Pancreas (tissue), 10 donors: ENCODE data around the gene STAG1. TPM values are rescaled to one million over a fixed set of nuclear protein-coding genes. Genes with fewer than 3 reads are reported as not detected.

Experiments used
- ATAC-seq, 4 donors: fragments of 200-7000 bp; cut with Tn5 transposase; one replicate each; pipeline versions ENCODE4 v1.8.0 to v1.9.1; 2020; ENCODE audit warnings: mild to moderate bottlenecking in 4 of 4, moderate library complexity in 4 of 4
- DNase-seq, 6 donors: peaks; one replicate each; pipeline ENCODE4 v3.0.0-alpha.2; 2020
- FAIRE-seq: peaks from 2 replicates; lab custom pipeline; 2012; peaks lifted over from hg19 to GRCh38; lab: Jason Lieb, UNC
- H3K27ac ChIP-seq, 4 donors: fragments of 200-600 bp; sonication (generic); 1 replicate in 3 of 4; 2 replicates in 1 of 4; pipeline versions ENCODE4 v1.5.0 to v1.8.0; 2020
- H3K27me3 ChIP-seq, 4 donors: fragments of 200-600 bp; one replicate each; pipeline ENCODE4 v1.8.0; 2021
- H3K36me3 ChIP-seq, 3 donors: fragments of 200-600 bp; sonication (generic) in 1 of 3; one replicate each; pipeline versions ENCODE4 v1.5.0 to v1.8.0; 2020 to 2021
- H3K4me1 ChIP-seq, 3 donors: fragments of 200-600 bp; one replicate each; pipeline ENCODE4 v1.8.0; 2021
- H3K4me3 ChIP-seq, 4 donors: fragments of 200-600 bp; sonication (generic) in 2 of 4; one replicate each; pipeline versions ENCODE4 v1.5.0 to v1.8.0; 2020 to 2021
- H3K9me3 ChIP-seq, 4 donors: fragments of 200-600 bp; one replicate each; pipeline ENCODE4 v1.8.0; 2021
- WGBS, 2 donors: extraction: QIAGEN DNeasy Blood & Tissue Kit; methylation state at CpG; one replicate each; pipeline ENCODE4 v1.1.7; 2013; 5-methylcytosine and 5-hydroxymethylcytosine counted together
- intact Hi-C, 3 donors: fragments of 100-400 bp; cut with DNase I; formaldehyde crosslinking; loops; one replicate each; pipeline versions ENCODE4 v1.11.1 to v1.14.2; 2022
- polyA plus RNA-seq, 2 donors: library from polyadenylated mRNA; stranded (reverse); fragments of 200-250 nt; gene quantifications; one replicate each; pipeline ENCODE4 v1.2.3, GENCODE V29; 2013
- total RNA-seq, 6 donors: library from RNA; stranded (reverse); fragmentation: NEBNext Ultra II Directional in 4 of 6; extraction: Animal tissue kit (Norgen Biotek cat#: 25700) in 4 of 6; gene quantifications; one replicate each; pipeline versions ENCODE4 v1.2.1 to v1.2.4, GENCODE V29; 2021 to 2023
- TF ChIP-seq, protein P1 (sequence below), 4 donors: fragments of 200-600 bp; sonication (generic) in 3 of 4; IDR thresholded peaks; one replicate each; pipeline versions ENCODE4 v1.5.0 to v1.8.0; 2021; ENCODE audit warnings: antibody characterized with exemption in 4 of 4
- donor health status: healthy with polysubstance abuse.
- donor health status: DM: no; HTN: no; CAD: no; lungs with moderate emphysema.
- donor health status: DM: no; HTN: no; CAD: no.
- donor health status: control.
- donor health status: control.
- donor health status: Bipolar disorder and iron deficiency.
- donor health status: DM: yes; HTN: yes; CAD: no.
- donor health status: DM: no; HTN: no; CAD: no.
- donor health status: DM: no; HTN: no; CAD: no.
- donor health status: DM: yes; HTN: yes; CAD: no.

The STAG1 gene
- total and polyA plus RNA-seq, 8 donors: 6.8 to 24.1 (median 18.6) TPM

GRCh38 chr3:136586580-136586979 lies 165.6 kb downstream of the STAG1 start:
- peak in 2 of 4 donors; percentile 30 for ATAC-seq
- TF ChIP-seq, protein P1, sequence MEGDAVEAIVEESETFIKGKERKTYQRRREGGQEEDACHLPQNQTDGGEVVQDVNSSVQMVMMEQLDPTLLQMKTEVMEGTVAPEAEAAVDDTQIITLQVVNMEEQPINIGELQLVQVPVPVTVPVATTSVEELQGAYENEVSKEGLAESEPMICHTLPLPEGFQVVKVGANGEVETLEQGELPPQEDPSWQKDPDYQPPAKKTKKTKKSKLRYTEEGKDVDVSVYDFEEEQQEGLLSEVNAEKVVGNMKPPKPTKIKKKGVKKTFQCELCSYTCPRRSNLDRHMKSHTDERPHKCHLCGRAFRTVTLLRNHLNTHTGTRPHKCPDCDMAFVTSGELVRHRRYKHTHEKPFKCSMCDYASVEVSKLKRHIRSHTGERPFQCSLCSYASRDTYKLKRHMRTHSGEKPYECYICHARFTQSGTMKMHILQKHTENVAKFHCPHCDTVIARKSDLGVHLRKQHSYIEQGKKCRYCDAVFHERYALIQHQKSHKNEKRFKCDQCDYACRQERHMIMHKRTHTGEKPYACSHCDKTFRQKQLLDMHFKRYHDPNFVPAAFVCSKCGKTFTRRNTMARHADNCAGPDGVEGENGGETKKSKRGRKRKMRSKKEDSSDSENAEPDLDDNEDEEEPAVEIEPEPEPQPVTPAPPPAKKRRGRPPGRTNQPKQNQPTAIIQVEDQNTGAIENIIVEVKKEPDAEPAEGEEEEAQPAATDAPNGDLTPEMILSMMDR (IDR thresholded peaks at IDR 0.05): no peak
- no peak for FAIRE-seq
- intact Hi-C loops: no loop called here
- Histone ChIP-seq H3K4me3 (no peak overlapping the region), H3K4me1 (peaks cover 0 to 9% (median 3%) of the 10 kb centered on the region in 3 donors), H3K9me3 (no peaks in the 10 kb centered on the region), H3K27ac (no peak overlapping the region), H3K36me3 (no peaks in the 10 kb centered on the region), H3K27me3 (no peaks in the 10 kb centered on the region)
- no peak for DNase-seq

DNA sequence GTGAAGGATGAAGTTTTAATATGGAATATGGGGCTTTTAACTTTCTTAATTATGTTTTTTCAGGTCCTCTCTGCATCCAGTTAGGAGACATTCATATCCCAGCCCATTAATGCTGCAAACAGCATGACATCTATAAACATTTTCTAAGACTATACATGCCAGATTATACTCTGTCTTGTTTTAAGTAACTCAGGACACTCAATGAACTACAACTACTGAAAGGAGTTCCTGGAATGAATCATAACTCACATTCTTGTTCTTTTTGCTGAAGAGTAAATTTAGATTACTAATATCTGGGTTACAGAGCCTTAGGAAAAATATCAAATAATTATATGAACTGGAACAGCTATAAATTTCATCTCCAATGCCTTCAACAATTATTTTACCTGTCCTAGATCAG lies 167.4 kb downstream of the STAG1 start:
- Histone ChIP-seq H3K27ac (no peak overlapping the region), H3K4me3 (no peak overlapping the region), H3K4me1 (peaks cover 0 to 9% (median 3%) of the 10 kb centered on the region in 3 donors), H3K27me3 (no peaks in the 10 kb centered on the region), H3K9me3 (no peaks in the 10 kb centered on the region), H3K36me3 (no peaks in the 10 kb centered on the region)
- no peak for FAIRE-seq
- DNase-seq: no peak
- ATAC-seq: no peak
- intact Hi-C loops: no loop called here
- TF ChIP-seq, protein P1 (IDR thresholded peaks at IDR 0.05): no peak

DNA sequence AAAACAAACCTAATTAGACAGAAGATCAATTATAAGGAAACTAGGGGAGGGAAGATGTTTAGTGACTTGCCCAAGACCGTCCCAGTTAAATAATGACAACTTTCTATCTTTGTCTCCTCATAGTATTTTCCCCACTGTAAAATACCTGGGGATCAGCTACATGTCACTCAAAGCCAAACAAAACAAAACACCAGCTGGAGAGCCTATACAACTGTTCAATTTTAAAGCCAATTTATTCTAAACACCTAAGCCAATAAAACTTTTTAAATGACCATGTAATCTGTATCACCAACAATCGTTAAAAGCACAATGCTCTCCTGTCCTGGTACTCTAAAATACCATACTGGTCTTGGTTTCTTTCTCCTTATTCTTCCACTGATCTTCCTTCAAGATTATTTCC lies 168.4 kb downstream of the STAG1 start:
- DNase-seq (no peak), FAIRE-seq (no peak), ATAC-seq (no peak)
- 90 to 94% methylated on average over 2 of the region's 2 CpGs for WGBS, 2 donors
- H3K27me3 ChIP-seq: no peaks in the 10 kb centered on the region
- H3K9me3 ChIP-seq: no peaks in the 10 kb centered on the region
- TF ChIP-seq, protein P1 (IDR thresholded peaks at IDR 0.05): no peak
- H3K4me3 ChIP-seq: no peak overlapping the region
- intact Hi-C loops: no loop called here
- no peak overlapping the region for H3K27ac ChIP-seq
- no peaks in the 10 kb centered on the region for H3K36me3 ChIP-seq
- H3K4me1 ChIP-seq: peaks cover 0 to 9% (median 3%) of the 10 kb centered on the region in 3 donors

GRCh38 chr3:136577791-136578190 lies 174.4 kb downstream of the STAG1 start:
- peak in 1 of 4 donors; percentile 22 for ATAC-seq
- 96% methylated on average over 3 of the region's 3 CpGs for WGBS, 2 donors
- FAIRE-seq: no peak
- no peak for DNase-seq
- TF ChIP-seq, protein P1 (IDR thresholded peaks at IDR 0.05): no peak
- Histone ChIP-seq H3K27me3 (no peaks in the 10 kb centered on the region), H3K4me1 (no peaks in the 10 kb centered on the region), H3K27ac (no peak overlapping the region), H3K4me3 (no peak overlapping the region), H3K9me3 (no peaks in the 10 kb centered on the region), H3K36me3 (no peaks in the 10 kb centered on the region)
- intact Hi-C loops: no loop called here

GRCh38 chr3:136576279-136577009 lies 175.7 kb downstream of the STAG1 start:
- no peaks in the 10 kb centered on the region for H3K36me3 ChIP-seq
- TF ChIP-seq, protein P1 (IDR thresholded peaks at IDR 0.05): no peak
- H3K9me3 ChIP-seq: no peaks in the 10 kb centered on the region
- no peaks in the 10 kb centered on the region for H3K4me1 ChIP-seq
- no peaks in the 10 kb centered on the region for H3K27me3 ChIP-seq
- DNase-seq: no peak
- no peak overlapping the region for H3K4me3 ChIP-seq
- WGBS, 2 donors: 26% methylated on average over 6 of the region's 6 CpGs
- intact Hi-C loops: no loop called here
- peak in 3 of 4 donors; percentile 31 to 70 (median 64) for ATAC-seq
- H3K27ac ChIP-seq: no peak overlapping the region
- no peak for FAIRE-seq
